GM10266 (cell line): Measurements from ENCODE around the gene GTPBP4.

Experiments
- DNase-seq: peaks from one replicate; pipeline ENCODE4 v3.0.0; 2012; ENCODE audit errors: extremely low spot score
- TF ChIP-seq, protein P1 (sequence below): IDR thresholded peaks from 2 replicates; pipeline ENCODE4 v1.5.1; 2012; ENCODE audit warnings: mild to moderate bottlenecking, low read depth; ENCODE audit not compliant: control insufficient read depth, insufficient read depth; ENCODE audit errors: missing control alignments

GTPBP4 gene

DNA sequence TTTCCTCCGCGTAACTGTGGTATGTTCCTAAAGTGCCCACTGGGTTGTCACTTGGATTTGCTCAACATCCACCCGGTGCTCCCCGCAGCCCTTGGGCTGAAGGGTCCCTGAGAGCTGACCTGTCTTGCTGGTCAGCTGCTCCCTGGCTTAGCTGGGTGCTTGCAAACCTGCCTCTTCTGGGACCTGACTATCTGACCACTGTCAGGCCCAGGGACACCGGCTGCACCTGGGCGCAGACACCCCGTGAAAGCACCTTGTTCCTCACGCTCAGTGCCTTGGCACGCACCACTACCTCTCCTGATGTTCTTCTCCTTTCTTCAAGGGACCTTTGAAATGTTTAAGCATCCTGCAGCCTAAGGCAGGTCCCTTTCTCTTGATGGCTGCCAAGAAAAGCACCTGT, 30.1 kb upstream of the GTPBP4 start:
- DNase-seq, result no peak
- TF ChIP-seq, protein P1, sequence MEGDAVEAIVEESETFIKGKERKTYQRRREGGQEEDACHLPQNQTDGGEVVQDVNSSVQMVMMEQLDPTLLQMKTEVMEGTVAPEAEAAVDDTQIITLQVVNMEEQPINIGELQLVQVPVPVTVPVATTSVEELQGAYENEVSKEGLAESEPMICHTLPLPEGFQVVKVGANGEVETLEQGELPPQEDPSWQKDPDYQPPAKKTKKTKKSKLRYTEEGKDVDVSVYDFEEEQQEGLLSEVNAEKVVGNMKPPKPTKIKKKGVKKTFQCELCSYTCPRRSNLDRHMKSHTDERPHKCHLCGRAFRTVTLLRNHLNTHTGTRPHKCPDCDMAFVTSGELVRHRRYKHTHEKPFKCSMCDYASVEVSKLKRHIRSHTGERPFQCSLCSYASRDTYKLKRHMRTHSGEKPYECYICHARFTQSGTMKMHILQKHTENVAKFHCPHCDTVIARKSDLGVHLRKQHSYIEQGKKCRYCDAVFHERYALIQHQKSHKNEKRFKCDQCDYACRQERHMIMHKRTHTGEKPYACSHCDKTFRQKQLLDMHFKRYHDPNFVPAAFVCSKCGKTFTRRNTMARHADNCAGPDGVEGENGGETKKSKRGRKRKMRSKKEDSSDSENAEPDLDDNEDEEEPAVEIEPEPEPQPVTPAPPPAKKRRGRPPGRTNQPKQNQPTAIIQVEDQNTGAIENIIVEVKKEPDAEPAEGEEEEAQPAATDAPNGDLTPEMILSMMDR, result no peak

DNA sequence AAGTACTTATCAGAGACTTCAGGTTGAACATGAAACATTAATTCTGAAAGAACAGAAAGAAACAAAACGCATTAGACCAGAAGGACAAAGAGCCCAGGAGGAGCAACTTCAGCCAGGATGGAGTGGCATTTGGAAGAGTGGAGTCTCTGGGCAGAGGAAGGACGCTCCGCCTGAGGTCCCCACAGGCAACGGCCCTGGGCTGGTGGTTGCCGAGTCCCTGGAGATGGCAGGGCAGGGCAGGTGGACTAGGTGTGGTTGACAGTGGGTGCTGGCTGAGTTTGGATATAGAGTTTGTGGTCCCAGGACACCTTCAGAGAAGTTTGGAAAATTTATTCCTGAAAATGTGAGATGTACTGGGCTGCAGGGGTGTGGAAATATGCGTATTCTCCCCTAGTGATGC, 29.4 kb upstream of the GTPBP4 start:
- TF ChIP-seq, protein P1, result no peak
- no peak for DNase-seq

DNA sequence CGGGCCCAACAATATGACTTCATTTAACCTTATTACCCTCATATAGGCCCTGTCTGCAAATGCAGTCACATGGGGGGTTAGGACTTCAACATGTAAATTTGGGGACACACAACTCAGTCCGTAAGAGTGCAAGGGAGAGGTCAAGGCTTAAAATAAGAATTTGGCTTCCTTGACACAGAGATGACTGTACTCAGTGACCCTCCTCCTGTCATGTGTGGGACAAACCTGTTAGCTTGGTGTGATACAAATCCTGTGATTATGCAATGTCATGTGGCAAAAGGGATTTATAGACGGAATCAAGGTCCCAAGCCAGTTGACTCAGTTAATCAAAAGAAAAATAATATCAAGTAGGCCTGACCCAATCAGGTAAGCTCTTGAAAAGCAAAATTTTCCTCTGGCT, 25.9 kb upstream of the GTPBP4 start:
- TF ChIP-seq, protein P1, result no peak
- DNase-seq, result no peak

DNA sequence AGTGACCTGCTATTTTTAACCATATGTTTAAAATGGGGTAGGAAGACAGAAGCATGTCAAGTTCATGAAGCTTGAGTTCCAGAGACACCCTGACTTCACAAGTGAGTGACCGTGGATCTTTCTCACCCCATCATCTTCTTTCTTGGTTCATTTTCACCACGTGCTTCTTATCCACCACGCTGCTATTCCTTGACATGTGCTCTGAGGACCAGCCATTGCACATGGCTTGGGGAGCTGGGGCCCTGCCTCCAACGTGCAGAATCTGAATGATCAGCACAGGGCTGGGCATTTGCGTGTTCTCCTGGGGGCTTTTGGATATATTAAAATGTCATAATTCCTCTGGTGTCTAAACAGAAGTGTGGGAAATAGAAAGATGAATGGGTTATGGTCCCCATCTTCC, 25.0 kb upstream of the GTPBP4 start:
- DNase-seq, result no peak

DNA sequence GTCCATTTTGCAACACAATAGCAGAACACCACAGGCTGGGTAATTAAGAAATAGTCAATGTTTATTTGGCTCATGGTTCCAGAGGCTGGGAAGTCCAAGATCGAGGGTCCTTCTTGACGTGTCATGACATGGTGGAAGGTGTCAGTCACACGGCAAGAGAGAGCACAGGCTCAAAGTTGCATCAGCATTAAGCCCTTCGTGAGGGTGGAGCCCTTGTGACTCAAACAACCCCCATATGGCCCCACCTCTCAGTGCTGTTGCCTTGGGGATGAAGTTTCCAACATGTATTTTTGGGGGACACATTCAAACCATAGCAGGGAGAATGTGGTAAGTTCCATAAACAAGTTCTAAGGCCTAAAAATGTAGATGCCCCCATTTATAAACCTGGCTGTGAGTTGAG, 24.6 kb upstream of the GTPBP4 start:
- no peak for DNase-seq
- TF ChIP-seq, protein P1, result no peak

More for the DNA sequence above, 25.0 kb upstream of the GTPBP4 start:
- TF ChIP-seq, protein P1, result no peak

DNA sequence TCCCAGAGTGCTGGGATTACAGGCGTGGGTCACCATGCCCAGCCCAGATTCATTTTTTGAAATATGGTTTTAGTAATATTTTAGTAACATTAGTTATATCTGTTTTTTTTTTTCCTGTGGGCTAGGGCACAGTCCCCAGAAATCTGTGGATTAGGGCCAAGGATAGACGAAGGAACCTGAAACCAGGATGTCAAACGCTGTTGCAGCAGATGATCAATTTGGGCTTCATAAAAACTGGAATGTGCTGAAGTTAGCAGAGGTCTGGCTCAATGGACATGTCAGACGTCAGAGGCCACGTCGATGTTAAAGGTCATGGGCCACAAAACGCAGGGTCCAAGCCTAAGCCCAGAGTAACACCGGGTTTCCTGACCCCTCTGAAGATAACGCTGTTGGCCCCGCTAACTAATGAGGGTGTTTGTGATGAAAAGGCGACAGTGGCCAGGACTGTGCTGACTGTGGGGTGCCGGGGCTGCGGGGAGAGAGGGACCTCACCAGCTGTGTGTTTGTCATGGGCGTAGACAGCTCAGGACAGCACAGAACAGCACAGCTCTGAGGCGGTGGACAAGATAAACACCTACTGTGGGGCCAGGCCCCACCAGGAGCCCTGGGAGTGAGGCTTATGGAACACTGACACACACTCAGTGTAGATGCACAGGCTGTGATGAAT, 23.8 kb upstream of the GTPBP4 start:
- TF ChIP-seq, protein P1, result no peak
- no peak for DNase-seq

DNA sequence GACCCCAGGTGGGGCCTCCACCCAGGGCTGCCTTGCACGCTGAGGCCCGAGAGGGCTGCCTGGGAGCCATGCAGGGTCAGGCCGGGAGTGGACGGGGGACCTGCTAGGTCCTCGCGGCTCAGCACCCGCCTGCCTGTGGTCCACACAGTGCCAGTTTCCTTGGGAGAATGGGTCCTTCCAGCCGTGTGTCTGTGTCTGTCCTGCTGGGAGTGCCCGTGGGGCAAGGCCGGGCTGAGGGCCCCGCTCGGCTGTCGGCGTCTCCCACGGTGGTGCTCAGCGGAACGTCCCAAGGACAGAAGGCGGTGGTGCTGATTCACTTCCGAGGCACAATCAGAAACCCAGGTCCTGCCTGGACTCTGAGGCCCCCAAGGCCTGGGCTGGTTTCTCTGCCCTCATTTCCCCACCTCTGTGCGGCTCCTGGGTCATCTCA, 23.2 kb upstream of the GTPBP4 start:
- DNase-seq, result no peak
- TF ChIP-seq, protein P1, result no peak
